ENCODE data around the gene CCDC120. TPM values are rescaled to one million over a fixed set of nuclear protein-coding genes. Genes with fewer than 3 reads are reported as not detected.

Gene CCDC120, protein sequence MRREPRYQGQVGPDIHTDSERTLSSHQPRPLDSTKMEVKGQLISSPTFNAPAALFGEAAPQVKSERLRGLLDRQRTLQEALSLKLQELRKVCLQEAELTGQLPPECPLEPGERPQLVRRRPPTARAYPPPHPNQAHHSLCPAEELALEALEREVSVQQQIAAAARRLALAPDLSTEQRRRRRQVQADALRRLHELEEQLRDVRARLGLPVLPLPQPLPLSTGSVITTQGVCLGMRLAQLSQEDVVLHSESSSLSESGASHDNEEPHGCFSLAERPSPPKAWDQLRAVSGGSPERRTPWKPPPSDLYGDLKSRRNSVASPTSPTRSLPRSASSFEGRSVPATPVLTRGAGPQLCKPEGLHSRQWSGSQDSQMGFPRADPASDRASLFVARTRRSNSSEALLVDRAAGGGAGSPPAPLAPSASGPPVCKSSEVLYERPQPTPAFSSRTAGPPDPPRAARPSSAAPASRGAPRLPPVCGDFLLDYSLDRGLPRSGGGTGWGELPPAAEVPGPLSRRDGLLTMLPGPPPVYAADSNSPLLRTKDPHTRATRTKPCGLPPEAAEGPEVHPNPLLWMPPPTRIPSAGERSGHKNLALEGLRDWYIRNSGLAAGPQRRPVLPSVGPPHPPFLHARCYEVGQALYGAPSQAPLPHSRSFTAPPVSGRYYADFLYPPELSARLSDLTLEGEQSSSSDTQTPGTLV
- 2.7 to 4.1 TPM (median 3.5 TPM) in 5 replicates for total RNA-seq (2022; extraction: Qiagen RNA extraction)

DNA sequence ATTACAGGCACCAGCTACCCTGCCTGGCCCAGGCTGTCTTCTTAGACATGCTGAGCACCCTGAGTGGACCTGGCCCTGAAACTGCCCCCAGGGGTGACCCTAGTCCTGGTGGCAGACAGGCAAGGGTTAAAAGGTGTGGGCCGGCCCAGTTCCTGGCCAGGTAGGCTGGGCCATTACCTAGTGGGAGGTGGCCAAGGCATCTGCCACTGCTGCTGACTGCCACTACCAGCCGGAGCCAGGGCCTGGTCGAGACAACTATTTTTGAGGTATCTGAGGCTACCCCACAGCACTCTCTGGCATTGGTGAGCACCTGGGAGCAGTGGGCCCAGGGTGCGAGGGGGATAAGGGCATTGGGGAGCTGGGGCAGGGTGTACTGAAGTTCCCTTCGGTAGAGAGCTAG, at the start of gene CCDC120:
TSS of gene CCDC120 (plus strand) at position 206 of the 400 bp plus-strand sequence. CDS start 3,043 bp downstream, outside the sequence.

DNA sequence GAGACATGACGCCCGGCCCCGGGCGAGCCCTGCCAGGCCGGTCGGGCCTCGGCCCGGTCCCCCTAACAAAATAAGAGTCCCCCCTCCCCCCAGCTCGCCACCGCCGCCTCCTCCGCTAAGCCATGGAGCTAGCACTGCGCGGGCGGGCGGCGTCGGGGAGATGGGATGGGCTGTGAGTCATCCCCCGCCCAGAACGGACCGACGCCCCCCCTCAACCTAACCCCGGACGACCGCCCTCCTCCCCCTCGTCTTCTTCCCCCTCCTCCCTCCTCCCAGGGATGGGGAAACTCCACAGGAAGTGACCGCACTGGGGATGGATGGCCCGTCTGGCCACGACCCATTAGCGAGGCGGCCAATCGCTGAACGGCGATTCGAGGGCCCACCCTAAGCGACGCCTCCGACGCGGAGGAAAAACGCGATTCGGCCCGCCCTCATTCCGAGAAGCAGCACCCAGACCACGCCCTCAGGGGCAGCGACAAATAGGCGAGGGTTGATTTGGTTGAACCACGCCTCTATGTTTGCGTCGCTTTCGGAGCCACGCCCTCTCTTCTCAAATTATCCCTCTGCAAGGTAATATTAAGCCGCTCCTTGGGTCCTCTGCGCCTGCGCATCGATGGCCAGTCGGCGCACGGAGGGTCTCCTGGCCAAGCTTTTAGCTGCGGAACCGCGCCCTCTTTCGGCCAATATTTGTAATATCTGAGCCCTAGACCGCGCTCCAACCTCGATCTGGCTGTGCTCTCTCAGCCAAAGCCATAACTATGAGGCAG, 15.4 kb upstream of the CCDC120 start, which contains the start of gene TFE3:
TSS of gene TFE3 (minus strand) at position 138 of the 767 bp plus-strand sequence. CDS start at position 7, 131 bp downstream.

DNA sequence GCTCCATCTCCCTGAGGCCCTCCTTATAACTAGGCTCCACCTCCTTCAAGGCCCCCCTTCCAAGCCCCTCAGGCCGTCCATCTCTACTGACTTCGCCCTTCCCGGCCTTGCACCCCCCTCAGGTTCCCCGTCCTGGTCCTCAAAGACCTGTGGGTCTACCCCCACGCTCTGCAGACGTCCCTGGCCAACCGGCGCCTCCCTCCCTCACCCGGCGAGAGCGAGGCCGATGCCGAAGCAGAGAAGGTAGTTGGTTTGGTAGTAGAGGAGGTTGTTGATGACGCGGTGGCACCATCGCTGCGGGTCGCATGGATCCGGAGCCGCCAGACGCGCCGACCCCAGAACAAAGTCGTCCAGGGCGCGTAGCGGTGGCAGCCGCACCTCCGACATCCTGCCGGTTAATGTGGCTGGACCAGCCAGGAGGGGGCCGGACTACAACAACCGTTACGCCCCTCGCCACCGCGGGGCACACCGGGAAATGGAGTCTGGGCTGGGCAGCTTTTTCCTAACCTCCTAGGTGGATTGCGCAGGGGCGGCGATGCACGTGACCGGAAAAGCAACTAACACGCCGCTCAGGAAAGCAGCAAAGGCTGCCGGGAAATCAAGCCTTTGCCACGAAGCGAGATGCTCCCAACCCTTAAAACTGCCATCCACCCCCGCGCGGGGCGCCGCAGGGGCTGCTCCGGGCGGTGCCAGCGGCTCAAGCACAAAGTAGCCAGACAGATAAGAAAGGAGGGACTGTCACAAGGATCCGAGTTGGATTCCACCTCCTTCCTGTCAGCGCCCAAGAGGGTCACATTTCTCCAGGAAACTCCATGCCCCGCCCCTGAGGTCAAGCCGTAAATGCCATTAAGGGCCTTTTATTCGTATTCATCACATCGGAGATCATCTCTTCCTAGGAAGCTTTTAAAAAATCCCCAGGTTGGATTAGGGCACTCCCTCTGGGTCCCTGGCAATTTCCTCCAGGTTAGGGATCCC, 15.1 kb downstream of the CCDC120 start, which contains the start of gene PRAF2:
TSS of gene PRAF2 (minus strand) at position 402 of the 975 bp plus-strand sequence. CDS start at position 387, 15 bp downstream.

DNA sequence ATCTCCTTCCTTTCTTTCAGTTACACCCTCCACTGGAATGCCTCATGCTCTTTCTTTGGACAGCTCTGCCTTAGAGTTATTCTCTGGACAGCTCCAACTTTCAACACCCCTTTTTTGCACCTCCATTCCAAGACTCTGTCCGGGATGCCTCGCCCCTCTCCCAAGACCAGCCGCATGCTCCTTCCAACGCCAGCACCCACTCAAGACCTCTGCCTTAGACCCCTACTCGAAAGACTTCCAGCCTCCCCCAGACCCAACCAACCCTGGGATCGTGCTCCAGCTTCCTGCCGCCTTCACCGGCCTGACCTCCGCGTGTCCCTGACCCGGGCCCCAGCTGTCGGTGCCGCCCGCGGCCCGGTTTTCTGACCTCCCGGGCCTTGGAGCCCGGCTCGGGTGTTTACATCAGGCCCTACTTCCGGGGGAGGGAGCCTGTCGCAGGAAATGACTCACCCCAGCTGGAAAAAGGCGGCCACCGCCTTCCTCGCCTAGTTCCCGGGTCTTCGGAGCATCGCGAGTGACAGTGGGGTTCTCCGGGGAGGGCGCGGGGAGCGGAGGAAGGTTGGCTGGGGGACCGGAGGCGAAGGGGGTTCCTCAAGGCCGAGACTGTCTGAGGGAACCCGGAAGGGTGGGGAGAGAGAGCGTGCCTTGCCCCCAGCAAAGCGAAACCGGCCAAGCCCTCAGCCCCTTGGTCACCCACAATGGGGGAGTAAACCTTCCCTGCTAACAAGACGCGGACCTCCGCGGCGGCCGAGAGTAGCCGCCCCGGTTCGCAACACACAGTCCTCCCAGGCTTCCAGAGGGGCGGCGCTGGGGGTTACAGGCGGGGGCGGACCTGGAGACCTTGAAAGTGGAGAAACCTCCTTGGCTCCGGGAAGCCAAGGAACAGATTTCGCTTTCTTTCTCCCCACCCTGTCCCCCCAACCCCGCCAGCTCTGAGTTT, 21.0 kb downstream of the CCDC120 start, which contains the start of gene WDR45:
TSS of gene WDR45 (minus strand) at position 399 of the 940 bp plus-strand sequence. CDS start 1,792 bp downstream, outside the sequence.

Other genes starting within 250 kb of the CCDC120 start
- 0.07 to 0.10 TPM in 2 of 5 replicates, not detected in the others for gene ERAS, start 232.5 kb upstream of the CCDC120 start, total RNA-seq (2022; extraction: Qiagen RNA extraction)
- 12.9 to 50.9 TPM (median 44.9 TPM) in 5 replicates for gene PCSK1N, start 223.4 kb upstream of the CCDC120 start, total RNA-seq (2022; extraction: Qiagen RNA extraction)
- gene TIMM17B, start 161.2 kb upstream of the CCDC120 start, total RNA-seq (2022; extraction: Qiagen RNA extraction) = 85.6 to 110 TPM (median 100 TPM) in 5 replicates
- 86.1 to 104 TPM (median 88.5 TPM) in 5 replicates for gene PQBP1, start 161.1 kb upstream of the CCDC120 start, total RNA-seq (2022; extraction: Qiagen RNA extraction)
- gene SLC35A2, start 147.4 kb upstream of the CCDC120 start, total RNA-seq (2022; extraction: Qiagen RNA extraction) = 55.6 to 63.4 TPM (median 62.4 TPM) in 5 replicates
- 8.7 to 9.6 TPM (median 9.0 TPM) in 5 replicates for gene PIM2, start 140.0 kb upstream of the CCDC120 start, total RNA-seq (2022; extraction: Qiagen RNA extraction)
- 59.0 to 65.6 TPM (median 62.0 TPM) in 5 replicates for gene OTUD5, start 101.4 kb upstream of the CCDC120 start, total RNA-seq (2022; extraction: Qiagen RNA extraction)
- gene KCND1, start 87.2 kb upstream of the CCDC120 start, total RNA-seq (2022; extraction: Qiagen RNA extraction) = 0.88 to 1.3 TPM (median 0.92 TPM) in 5 replicates
- 17.3 to 21.8 TPM (median 18.1 TPM) in 5 replicates for gene GRIPAP1, start 56.7 kb upstream of the CCDC120 start, total RNA-seq (2022; extraction: Qiagen RNA extraction)
- gene TFE3, start 15.6 kb upstream of the CCDC120 start, total RNA-seq (2022; extraction: Qiagen RNA extraction) = 45.3 to 50.5 TPM (median 48.5 TPM) in 5 replicates
- gene PRAF2, start 15.0 kb downstream of the CCDC120 start, total RNA-seq (2022; extraction: Qiagen RNA extraction) = 31.7 to 45.8 TPM (median 41.5 TPM) in 5 replicates
- 50.5 to 59.4 TPM (median 56.0 TPM) in 5 replicates for gene WDR45, start 20.9 kb downstream of the CCDC120 start, total RNA-seq (2022; extraction: Qiagen RNA extraction)
- 20.7 to 26.0 TPM (median 23.0 TPM) in 5 replicates for gene GPKOW, start 64.7 kb downstream of the CCDC120 start, total RNA-seq (2022; extraction: Qiagen RNA extraction)
- 2.4 to 3.8 TPM (median 3.5 TPM) in 5 replicates for gene MAGIX, start 103.8 kb downstream of the CCDC120 start, total RNA-seq (2022; extraction: Qiagen RNA extraction)
- 306 to 450 TPM (median 442 TPM) in 5 replicates for gene PLP2, start 112.9 kb downstream of the CCDC120 start, total RNA-seq (2022; extraction: Qiagen RNA extraction)
- 13.5 to 17.3 TPM (median 15.7 TPM) in 5 replicates for gene PRICKLE3, start 127.4 kb downstream of the CCDC120 start, total RNA-seq (2022; extraction: Qiagen RNA extraction)
- 2.5 to 2.9 TPM (median 2.8 TPM) in 5 replicates for gene SYP, start 141.2 kb downstream of the CCDC120 start, total RNA-seq (2022; extraction: Qiagen RNA extraction)
- gene CACNA1F, start 174.3 kb downstream of the CCDC120 start, total RNA-seq (2022; extraction: Qiagen RNA extraction) = not detected in 5 replicates
- 13.0 to 14.5 TPM (median 13.9 TPM) in 5 replicates for gene CCDC22, start 176.5 kb downstream of the CCDC120 start, total RNA-seq (2022; extraction: Qiagen RNA extraction)
- gene FOXP3, start 205.7 kb downstream of the CCDC120 start, total RNA-seq (2022; extraction: Qiagen RNA extraction) = 0.07 to 0.13 TPM (median 0.08 TPM) in 5 replicates
- gene PPP1R3F, start 210.8 kb downstream of the CCDC120 start, total RNA-seq (2022; extraction: Qiagen RNA extraction) = 1.9 to 3.0 TPM (median 2.7 TPM) in 5 replicates
- gene GAGE10, start 244.6 kb downstream of the CCDC120 start, total RNA-seq (2022; extraction: Qiagen RNA extraction) = not detected in 5 replicates